K562 (cell line): ENCODE data around the gene REEP6. TPM values are rescaled to one million over a fixed set of nuclear protein-coding genes. Genes with fewer than 3 reads are reported as not detected.

Experiments
- ATAC-seq: fragments of 200-7000 bp; cut with Tn5 transposase; 3 replicates; pipeline ENCODE4 v1.9.1; 2020; ENCODE audit warnings: moderate library complexity
- BruUV-seq: library from RNA; stranded (reverse); fragments of 400-500 nt; replicated peaks from 2 replicates; lab custom pipeline; 2021; lab: Mats Ljungman, UMichigan
- CTCF ChIA-PET: fragments of 300-600 bp; formaldehyde crosslinking; extraction: SDS; loops from one replicate; lab custom pipeline; 2021; ENCODE audit warnings: low intra/inter-chr PET ratio; lab: Yijun Ruan, JAX
- POLR2A ChIA-PET: fragments of 300-600, 350-650 bp; sonication (Branson Sonifier 250); formaldehyde crosslinking; extraction: SDS; loops from one replicate; lab custom pipeline; 2021; ENCODE audit warnings: antibody characterized with exemption, inconsistent platforms; lab: Yijun Ruan, JAX
- DNase-seq, 4 experiments: peaks; one replicate each; pipeline versions ENCODE4 v3.0.0 to v3.0.0-alpha.2; 2011 to 2018; ENCODE audit warnings: low spot score in 3 of 4, mixed read lengths in 3 of 4; ENCODE audit errors: extremely low read depth in 1 of 4
- FAIRE-seq: peaks from 2 replicates; lab custom pipeline; 2011; peaks lifted over from hg19 to GRCh38; lab: Jason Lieb, UNC
- H2AFZ ChIP-seq: 2 replicates; pipeline ENCODE4 v1.6.0; 2011; ENCODE audit warnings: low read depth, low read length, control low read depth, inconsistent platforms
- H3K27ac ChIP-seq: fragments of 200-600 bp; 3 replicates; pipeline ENCODE4 v1.8.0; 2011; ENCODE audit warnings: low read depth, mild to moderate bottlenecking, control low read depth, inconsistent platforms, low read length, moderate library complexity, mixed read lengths; ENCODE audit errors: extremely low read depth
- H3K27me3 ChIP-seq, 2 experiments: fragments of 300-600 bp in 1 of 2; 2 replicates in 1 of 2; 3 replicates in 1 of 2; pipeline versions ENCODE4 v1.6.0 to v1.8.0; 2011; ENCODE audit warnings: inconsistent platforms in 2 of 2, low read length in 2 of 2, mild to moderate bottlenecking in 1 of 2, mixed read lengths in 1 of 2, moderate library complexity in 1 of 2; ENCODE audit not compliant: control insufficient read depth in 2 of 2, insufficient read depth in 2 of 2
- H3K36me3 ChIP-seq: fragments of 300-600 bp; 3 replicates; pipeline ENCODE4 v1.8.0; 2011; ENCODE audit warnings: mild to moderate bottlenecking, low read length, inconsistent platforms; ENCODE audit not compliant: control insufficient read depth, insufficient read depth
- H3K4me1 ChIP-seq, 2 experiments: fragments of 200-600 bp in 1 of 2; replicated peaks in 1 of 2; 2 replicates in 1 of 2; 3 replicates in 1 of 2; pipeline versions ENCODE4 v1.5.1 to v1.8.0; 2011; ENCODE audit warnings: inconsistent platforms in 2 of 2, low read length in 2 of 2, mild to moderate bottlenecking in 1 of 2, mixed read lengths in 1 of 2, moderate library complexity in 1 of 2; ENCODE audit not compliant: control insufficient read depth in 2 of 2, insufficient read depth in 2 of 2
- H3K4me2 ChIP-seq: 2 replicates; pipeline ENCODE4 v1.6.1; 2011; ENCODE audit warnings: low read length, control low read depth, inconsistent platforms, mixed read lengths; ENCODE audit not compliant: insufficient read depth
- H3K4me3 ChIP-seq: fragments of 200-600 bp; sonication (generic), shearing (Covaris generic); 2 replicates; pipeline ENCODE4 v1.5.1; 2016; ENCODE audit warnings: control low read depth, inconsistent platforms
- H3K79me2 ChIP-seq: fragments of 200-600 bp; 3 replicates; pipeline ENCODE4 v1.8.0; 2011; ENCODE audit warnings: low read length, inconsistent platforms; ENCODE audit not compliant: control insufficient read depth, insufficient read depth
- H3K9ac ChIP-seq, 2 experiments: 2 replicates each; pipeline versions ENCODE4 v1.6.0 to v1.6.1; 2011; ENCODE audit warnings: low read depth in 2 of 2, low read length in 2 of 2, control low read depth in 1 of 2, inconsistent platforms in 1 of 2, mild to moderate bottlenecking in 1 of 2, mixed read lengths in 1 of 2; ENCODE audit not compliant: insufficient read depth in 1 of 2
- H3K9me1 ChIP-seq: one replicate; pipeline ENCODE4 v1.6.0; 2011; ENCODE audit warnings: inconsistent platforms, mild to moderate bottlenecking, low read length, moderate library complexity; ENCODE audit not compliant: control insufficient read depth, insufficient read depth
- H3K9me3 ChIP-seq: replicated peaks from 2 replicates; pipeline ENCODE4 v1.5.1; 2011; ENCODE audit warnings: low read depth, low read length, inconsistent platforms; ENCODE audit not compliant: control insufficient read depth, insufficient read depth
- H4K20me1 ChIP-seq: replicated peaks from 2 replicates; pipeline ENCODE4 v1.6.1; 2011; ENCODE audit warnings: low read length, inconsistent platforms, mixed read lengths; ENCODE audit not compliant: control insufficient read depth, insufficient read depth
- ATF1 ChIP-seq, 2 experiments: fragments of 450-650 bp in 1 of 2; IDR thresholded peaks; 2 replicates each; pipeline ENCODE4 v1.6.1; 2016; ENCODE audit warnings: missing compliant biosample characterization in 1 of 2, missing genetic modification characterization in 1 of 2
- BCOR ChIP-seq: fragments of 450-650 bp; IDR thresholded peaks from 2 replicates; pipeline ENCODE4 v1.6.1; 2016
- CHD2 ChIP-seq: IDR thresholded peaks from 2 replicates; pipeline ENCODE4 v1.6.1; 2011; ENCODE audit warnings: low read depth, low read length
- DMBX1 ChIP-seq: fragments of 250-450 bp; sonication (Bioruptor Pico); IDR thresholded peaks from 2 replicates; pipeline ENCODE4 v1.8.0; 2022; ENCODE audit warnings: inconsistent platforms, mild to moderate bottlenecking, moderate library complexity, borderline replicate concordance
- FOXP4 ChIP-seq: sonication (generic); formaldehyde crosslinking; IDR thresholded peaks from 2 replicates; pipeline ENCODE4 v1.8.0; 2022; ENCODE audit warnings: mild to moderate bottlenecking, missing genetic modification reagents, borderline replicate concordance
- KAT8 ChIP-seq: fragments of 450-650 bp; IDR thresholded peaks from 2 replicates; pipeline ENCODE4 v1.6.1; 2016; ENCODE audit warnings: low read depth, mild to moderate bottlenecking
- NR3C1 ChIP-seq: sonication (generic); formaldehyde crosslinking; IDR thresholded peaks from 2 replicates; pipeline ENCODE4 v1.8.1; 2022; ENCODE audit warnings: missing genetic modification reagents
- OTX1 ChIP-seq: fragments of 450-650 bp; formaldehyde crosslinking; IDR thresholded peaks from 2 replicates; pipeline ENCODE4 v1.4.0; 2022; ENCODE audit warnings: mild to moderate bottlenecking
- RERE ChIP-seq: sonication (generic); formaldehyde crosslinking; IDR thresholded peaks from 2 replicates; pipeline ENCODE4 v1.8.0; 2023; ENCODE audit warnings: missing genetic modification reagents, mild to moderate bottlenecking, borderline replicate concordance
- ZNF165 ChIP-seq: fragments of 250-450 bp; sonication (Bioruptor Pico); IDR thresholded peaks from 2 replicates; pipeline ENCODE4 v1.4.0; 2020; ENCODE audit warnings: borderline replicate concordance
- WGBS: fragments of 100-300 bp; shearing (Covaris generic); methylation state at CpG from one replicate; pipeline ENCODE4 v1.1.6; 2016; ENCODE audit warnings: low coverage, mixed read lengths; ENCODE audit not compliant: insufficient coverage; ENCODE audit errors: missing lambda C conversion rate; 5-methylcytosine and 5-hydroxymethylcytosine counted together
- in situ Hi-C: fragments of 300-500 bp; cut with MboI; formaldehyde crosslinking; loops from 4 replicates; pipeline ENCODE4 v1.15.0; 2018; ENCODE audit warnings: inconsistent platforms, mixed read lengths
- intact Hi-C: fragments of 100-400 bp; cut with micrococcal nuclease; formaldehyde crosslinking; loops from 2 replicates; pipeline ENCODE4 v1.14.2; 2022
- polyA plus RNA-seq, 8 experiments: library from polyadenylated mRNA; depleted of rRNA in 4 of 8; stranded (reverse) in 5 of 8; unstranded in 3 of 8; fragments of >200 nt; fragmentation: Nextera tagmentation in 2 of 8; fragmentation: Illumina TruSeq in 1 of 8; extraction: Ambion mirVana in 2 of 8; extraction: Trizol in 1 of 8; gene quantifications; 2 replicates each; pipeline versions ENCODE4 v1.2.1 to v1.2.3, GENCODE V29; 2011 to 2014; ENCODE audit warnings: inconsistent platforms in 1 of 8, missing spikeins in 1 of 8
- total RNA-seq, 7 experiments: library from RNA; depleted of rRNA in 6 of 7; stranded (reverse); fragments of >200 nt in 6 of 7; fragmentation: Illumina TruSeq in 2 of 7; extraction: Trizol in 2 of 7; gene quantifications; 2 replicates each; pipeline versions ENCODE4 v1.2.1 to v1.2.3, GENCODE V29; 2011 to 2021; ENCODE audit warnings: low replicate concordance in 1 of 7
- TF ChIP-seq, protein P1 (sequence below): IDR thresholded peaks from 2 replicates; pipeline ENCODE4 v1.6.1; 2012; ENCODE audit warnings: low read depth, low read length, improper control_type of control experiment, borderline replicate concordance

The REEP6 gene
- total and polyA plus RNA-seq, 9 of the 15 experiments (the other 6 are each of a cell fraction or from before 2014, with no cell fraction given), result 1.2 to 64.2 (median 12.7) TPM

DNA sequence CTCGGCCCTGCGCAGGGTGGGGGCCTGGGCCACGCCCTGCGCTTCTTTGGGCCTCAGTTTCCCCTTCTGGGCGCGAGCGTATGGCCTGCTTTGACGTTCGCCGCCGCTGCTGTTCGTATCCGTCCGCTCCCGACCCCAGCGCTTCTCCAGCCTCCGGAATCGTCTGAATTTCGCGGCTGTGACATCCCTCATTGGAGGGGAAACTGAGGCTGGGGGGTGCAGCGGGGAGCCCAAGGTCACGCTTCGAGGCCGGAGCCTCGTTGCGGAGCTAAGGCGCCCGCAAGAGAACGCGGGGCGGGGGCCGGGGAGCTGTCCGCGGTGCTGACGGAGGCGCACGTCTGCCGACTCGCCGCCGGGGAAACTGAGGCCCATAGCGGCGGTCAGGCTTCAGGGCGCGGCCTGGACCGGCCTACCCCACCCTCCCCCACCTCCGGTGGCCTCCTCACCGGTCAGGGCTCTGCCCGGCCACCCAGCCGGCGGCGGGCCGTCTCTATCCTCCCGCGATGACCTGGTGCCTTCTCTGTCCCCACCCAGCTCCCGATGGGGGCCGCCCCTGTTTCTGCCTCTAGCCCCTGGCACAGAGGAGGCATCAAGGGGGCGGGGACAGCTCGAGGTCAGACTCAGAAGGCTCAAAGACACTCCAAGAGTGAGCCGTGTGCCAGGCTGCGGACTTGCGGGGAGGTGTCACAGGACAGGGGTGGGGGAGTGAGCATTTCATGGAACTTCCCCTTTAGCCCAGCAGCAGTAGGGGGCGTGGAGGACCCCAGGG lies 44.1 kb upstream of the REEP6 start:
- H3K79me2 ChIP-seq, result peaks cover 5% of the 10 kb centered on the region; the same call in 2 of the 3 replicates
- intact Hi-C loops (loop anchor here (10.0 kb wide), 1 partner anchor 172 kb away; the partner anchor contains the start of gene FAM174C), in situ Hi-C loops (no loop called here)
- ChIA-PET POLR2A (interaction anchor here (0.8 kb wide), 2 partner anchors 9 to 207 kb away, joined by 3 to 6 read pairs; no protein-coding TSS in a partner anchor), CTCF (no interaction called here)
- no peak overlapping the region for H3K27ac ChIP-seq
- FAIRE-seq (no peak), ATAC-seq (no peak), DNase-seq (peak in 2 of 4 experiments; percentile 48 to 57)
- H3K36me3 ChIP-seq, result peaks cover 10% of the 10 kb centered on the region; the same call in 1 of the 3 replicates
- no peak overlapping the region for H2AFZ ChIP-seq
- peaks cover 21 to 74% of the 10 kb centered on the region in 2 experiments for H3K4me1 ChIP-seq
- 5% methylated on average over 30 of the region's 63 CpGs for WGBS
- H3K9ac ChIP-seq, result no peak overlapping the region
- peaks cover 0 to 12% of the 10 kb centered on the region in 2 experiments; a peak in 1 of 5 replicates for H3K27me3 ChIP-seq
- peaks cover 17% of the 10 kb centered on the region; the same call in 1 of the 2 replicates for H4K20me1 ChIP-seq
- no peak overlapping the region for H3K4me3 ChIP-seq
- no TSS peak for BruUV-seq
- no peaks in the 10 kb centered on the region for H3K9me3 ChIP-seq
- H3K4me2 ChIP-seq, result 0 out of 2 replicates have a peak overlapping the region, but pooled peaks have one; percentile 13
- H3K9me1 ChIP-seq, result no peaks in the 10 kb centered on the region
- peak; percentile 92 for TF ChIP-seq BCOR
- no peak for TF ChIP-seq CHD2
- TF ChIP-seq, protein P1, sequence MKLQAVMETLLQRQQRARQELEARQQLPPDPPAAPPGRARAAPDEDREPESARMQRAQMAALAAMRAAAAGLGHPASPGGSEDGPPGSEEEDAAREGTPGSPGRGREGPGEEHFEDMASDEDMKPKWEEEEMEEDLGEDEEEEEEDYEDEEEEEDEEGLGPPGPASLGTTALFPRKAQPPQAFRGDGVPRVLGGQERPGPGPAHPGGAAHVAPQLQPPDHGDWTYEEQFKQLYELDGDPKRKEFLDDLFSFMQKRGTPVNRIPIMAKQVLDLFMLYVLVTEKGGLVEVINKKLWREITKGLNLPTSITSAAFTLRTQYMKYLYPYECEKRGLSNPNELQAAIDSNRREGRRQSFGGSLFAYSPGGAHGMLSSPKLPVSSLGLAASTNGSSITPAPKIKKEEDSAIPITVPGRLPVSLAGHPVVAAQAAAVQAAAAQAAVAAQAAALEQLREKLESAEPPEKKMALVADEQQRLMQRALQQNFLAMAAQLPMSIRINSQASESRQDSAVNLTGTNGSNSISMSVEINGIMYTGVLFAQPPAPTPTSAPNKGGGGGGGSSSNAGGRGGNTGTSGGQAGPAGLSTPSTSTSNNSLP, result no peak
- TF ChIP-seq FOXP4 (CRISPR knock-in tag), result no peak
- TF ChIP-seq RERE (CRISPR knock-in tag), result peak; percentile 73; the same call in 1 of the 2 replicates
- TF ChIP-seq OTX1, result no peak
- peak; percentile 86 for TF ChIP-seq NR3C1 (CRISPR knock-in tag)
- TF ChIP-seq DMBX1, result no peak
- no peak for TF ChIP-seq KAT8
- TF ChIP-seq ATF1 (CRISPR knock-in tag; IDR thresholded peaks at IDR 0.05), result no peak
- TF ChIP-seq ATF1 (tag; IDR thresholded peaks at IDR 0.05), result no peak; the same call in 1 of the 2 replicates
- no peak for TF ChIP-seq ZNF165 (CRISPR knock-in tag)
